HepG2 (cell line): ENCODE measurements around the gene TTLL12. TPM values are rescaled to one million over a fixed set of nuclear protein-coding genes. Genes with fewer than 3 reads are reported as not detected.

Source experiments
- ATAC-seq: fragments of 200-7000 bp; cut with Tn5 transposase; 3 replicates; pipeline ENCODE4 v1.9.1; 2020; ENCODE audit warnings: mild to moderate bottlenecking, moderate library complexity
- BruUV-seq: library from RNA; stranded (reverse); fragments of 400-500 nt; replicated peaks from 2 replicates; lab custom pipeline; 2021; lab: Mats Ljungman, UMichigan
- CTCF ChIA-PET: fragments of 300-600 bp; formaldehyde crosslinking; extraction: SDS; loops from one replicate; lab custom pipeline; 2021; ENCODE audit warnings: low total read pairs, inconsistent platforms, low intra/inter-chr PET ratio; lab: Yijun Ruan, JAX
- POLR2A ChIA-PET: fragments of 350-600 bp; sonication (Branson Sonifier 250); formaldehyde crosslinking; loops from one replicate; lab custom pipeline; 2020; ENCODE audit warnings: antibody characterized with exemption, inconsistent platforms; lab: Yijun Ruan, JAX
- DNase-seq: peaks from one replicate; pipeline ENCODE4 v3.0.0-alpha.2; 2015; ENCODE audit warnings: low spot score
- FAIRE-seq: peaks from 3 replicates; lab custom pipeline; 2011; peaks lifted over from hg19 to GRCh38; lab: Jason Lieb, UNC
- H2AFZ ChIP-seq: one replicate; pipeline ENCODE4 v1.6.1; 2011; ENCODE audit warnings: low read length, inconsistent platforms
- H3K27ac ChIP-seq: fragments of 300-600 bp; 3 replicates; pipeline ENCODE4 v1.8.0; 2011; ENCODE audit warnings: mixed run types, mild to moderate bottlenecking, mixed read lengths, low read length, inconsistent platforms; ENCODE audit not compliant: insufficient read depth; ENCODE audit errors: extremely low read length
- H3K27me3 ChIP-seq, 2 experiments: fragments of 200-600 bp in 1 of 2; 2 replicates in 1 of 2; 3 replicates in 1 of 2; pipeline versions ENCODE4 v1.6.0 to v1.8.0; 2011; ENCODE audit warnings: low read length in 2 of 2, mild to moderate bottlenecking in 2 of 2, moderate library complexity in 2 of 2, inconsistent platforms in 1 of 2; ENCODE audit not compliant: insufficient read depth in 2 of 2, control insufficient read depth in 1 of 2
- H3K36me3 ChIP-seq, 2 experiments: fragments of 200-600 bp in 1 of 2; replicated peaks in 1 of 2; 2 replicates in 1 of 2; 3 replicates in 1 of 2; pipeline versions ENCODE4 v1.5.1 to v1.8.0; 2011; ENCODE audit warnings: low read length in 2 of 2, inconsistent platforms in 1 of 2; ENCODE audit not compliant: insufficient read depth in 2 of 2, control insufficient read depth in 1 of 2
- H3K4me1 ChIP-seq: 2 replicates; pipeline ENCODE4 v1.5.1; 2012; ENCODE audit warnings: low read length, inconsistent platforms; ENCODE audit not compliant: insufficient read depth
- H3K4me2 ChIP-seq: 2 replicates; pipeline ENCODE4 v1.6.0; 2011; ENCODE audit warnings: low read depth, low read length, inconsistent platforms
- H3K4me3 ChIP-seq, 3 experiments: fragments of 200-600 bp in 1 of 3; sonication (generic), shearing (Covaris generic) in 1 of 3; replicated peaks in 1 of 3; 2 replicates each; pipeline ENCODE4 v1.5.1; 2011 to 2016; ENCODE audit warnings: low read length in 3 of 3, inconsistent platforms in 2 of 3, low read depth in 2 of 3, mild to moderate bottlenecking in 2 of 3, control low read depth in 1 of 3, mixed read lengths in 1 of 3; ENCODE audit not compliant: insufficient read depth in 1 of 3
- H3K79me2 ChIP-seq: one replicate; pipeline ENCODE4 v1.6.1; 2011; ENCODE audit warnings: low read length, inconsistent platforms; ENCODE audit not compliant: insufficient read depth
- H3K9ac ChIP-seq: 2 replicates; pipeline ENCODE4 v1.6.0; 2011; ENCODE audit warnings: mild to moderate bottlenecking, low read depth, low read length, inconsistent platforms; ENCODE audit not compliant: insufficient read depth
- H3K9me3 ChIP-seq: 2 replicates; pipeline ENCODE4 v1.5.1; 2012; ENCODE audit warnings: mild to moderate bottlenecking, low read length
- H4K20me1 ChIP-seq: 2 replicates; pipeline ENCODE4 v1.6.0; 2011; ENCODE audit warnings: inconsistent platforms, mild to moderate bottlenecking, low read length, moderate library complexity; ENCODE audit not compliant: insufficient read depth
- ELF3 ChIP-seq: IDR thresholded peaks from 2 replicates; pipeline ENCODE4 v1.6.1; 2016; ENCODE audit warnings: missing genetic modification reagents, missing compliant biosample characterization
- ZKSCAN1 ChIP-seq: fragments of 150-350 bp; IDR thresholded peaks from 2 replicates; pipeline ENCODE4 v1.6.1; 2014; ENCODE audit warnings: low read length
- ZNF251 ChIP-seq: sonication (generic); formaldehyde crosslinking; IDR thresholded peaks from 2 replicates; pipeline ENCODE4 v1.9.0; 2021; ENCODE audit warnings: mild to moderate bottlenecking, missing genetic modification reagents
- ZNF3 ChIP-seq: IDR thresholded peaks from 2 replicates; pipeline ENCODE4 v1.7.0; 2017; ENCODE audit warnings: inconsistent platforms
- ZNF343 ChIP-seq: sonication (generic); formaldehyde crosslinking; IDR thresholded peaks from 2 replicates; pipeline ENCODE4 v1.4.0; 2020; ENCODE audit warnings: mild to moderate bottlenecking, missing genetic modification reagents
- ZNF484 ChIP-seq: sonication (generic); formaldehyde crosslinking; IDR thresholded peaks from 2 replicates; pipeline ENCODE4 v1.5.1; 2020; ENCODE audit warnings: mild to moderate bottlenecking, low read depth, missing genetic modification reagents, borderline replicate concordance
- WGBS: methylation state at CpG from one replicate; pipeline ENCODE4 v1.1.6; 2017; ENCODE audit warnings: low lambda C conversion rate; 5-methylcytosine and 5-hydroxymethylcytosine counted together
- in situ Hi-C: cut with HindIII; loops from 2 replicates; pipeline ENCODE4 v1.10.0; 2017; ENCODE audit warnings: low pct_unique_long_range_greater_than_20kb; ENCODE audit not compliant: extremely low pct_ligation_motif_present
- intact Hi-C: fragments of 100-400 bp; cut with micrococcal nuclease; formaldehyde crosslinking; loops from one replicate; pipeline ENCODE4 v1.10.0; 2022; ENCODE audit not compliant: unreplicated experiment
- polyA plus RNA-seq, 8 experiments: library from polyadenylated mRNA; depleted of rRNA in 3 of 8; stranded (reverse) in 7 of 8; unstranded in 1 of 8; fragments of >200 nt; fragmentation: Illumina TruSeq in 4 of 8; extraction: Trizol in 4 of 8; gene quantifications; 2 replicates each; pipeline versions ENCODE4 v1.2.1 to v1.2.3, GENCODE V29; 2011 to 2016; ENCODE audit warnings: low read depth in 4 of 8, missing spikeins in 1 of 8, mixed read lengths in 1 of 8; ENCODE audit not compliant: insufficient read depth in 1 of 8
- total RNA-seq, 5 experiments: library from RNA; depleted of rRNA; stranded (reverse); fragments of >200 nt; fragmentation: Illumina TruSeq; extraction: Trizol; gene quantifications; 2 replicates each; pipeline ENCODE4 v1.2.3, GENCODE V29; 2016; ENCODE audit warnings: low read depth in 1 of 5
- TF ChIP-seq, protein P1 (sequence below): sonication (generic); formaldehyde crosslinking; IDR thresholded peaks from 2 replicates; pipeline ENCODE4 v1.4.0; 2020; ENCODE audit warnings: missing genetic modification reagents, borderline replicate concordance
- TF ChIP-seq, protein P2 (sequence below): sonication (generic); formaldehyde crosslinking; IDR thresholded peaks from 2 replicates; pipeline ENCODE4 v1.4.0; 2020; ENCODE audit warnings: mild to moderate bottlenecking, missing genetic modification reagents, borderline replicate concordance

TTLL12 gene
- total and polyA plus RNA-seq, 2 of the 13 experiments (the other 11 are each of a cell fraction or from before 2014, with no cell fraction given), result 11.9 to 38.1 TPM

GRCh38 chr22:43118953-43119458 lies 67.9 kb downstream of the TTLL12 start:
- H3K4me2 ChIP-seq, result peak overlapping the region; percentile 61; the same call in 1 of the 2 replicates
- in situ Hi-C loops, result no loop called here
- H3K4me1 ChIP-seq, result peaks cover 28% of the 10 kb centered on the region
- H3K27ac ChIP-seq, result no peak overlapping the region
- ATAC-seq, result no peak
- ChIA-PET CTCF (no interaction called here), POLR2A (interaction anchor here (1.3 kb wide), 1 partner anchor 15 kb away, joined by 4 read pairs; no protein-coding TSS in a partner anchor)
- no peaks in the 10 kb centered on the region for H4K20me1 ChIP-seq
- no TSS peak for BruUV-seq
- H3K4me3 ChIP-seq, result no peak overlapping the region
- H3K27me3 ChIP-seq, result no peaks in the 10 kb centered on the region; a peak in 1 of 5 replicates
- H3K9ac ChIP-seq, result no peak overlapping the region
- H2AFZ ChIP-seq, result no peak overlapping the region
- peak; percentile 56; the same call in 1 of the 2 replicates for TF ChIP-seq ZNF3 (CRISPR knock-in tag)
- TF ChIP-seq, protein P1, sequence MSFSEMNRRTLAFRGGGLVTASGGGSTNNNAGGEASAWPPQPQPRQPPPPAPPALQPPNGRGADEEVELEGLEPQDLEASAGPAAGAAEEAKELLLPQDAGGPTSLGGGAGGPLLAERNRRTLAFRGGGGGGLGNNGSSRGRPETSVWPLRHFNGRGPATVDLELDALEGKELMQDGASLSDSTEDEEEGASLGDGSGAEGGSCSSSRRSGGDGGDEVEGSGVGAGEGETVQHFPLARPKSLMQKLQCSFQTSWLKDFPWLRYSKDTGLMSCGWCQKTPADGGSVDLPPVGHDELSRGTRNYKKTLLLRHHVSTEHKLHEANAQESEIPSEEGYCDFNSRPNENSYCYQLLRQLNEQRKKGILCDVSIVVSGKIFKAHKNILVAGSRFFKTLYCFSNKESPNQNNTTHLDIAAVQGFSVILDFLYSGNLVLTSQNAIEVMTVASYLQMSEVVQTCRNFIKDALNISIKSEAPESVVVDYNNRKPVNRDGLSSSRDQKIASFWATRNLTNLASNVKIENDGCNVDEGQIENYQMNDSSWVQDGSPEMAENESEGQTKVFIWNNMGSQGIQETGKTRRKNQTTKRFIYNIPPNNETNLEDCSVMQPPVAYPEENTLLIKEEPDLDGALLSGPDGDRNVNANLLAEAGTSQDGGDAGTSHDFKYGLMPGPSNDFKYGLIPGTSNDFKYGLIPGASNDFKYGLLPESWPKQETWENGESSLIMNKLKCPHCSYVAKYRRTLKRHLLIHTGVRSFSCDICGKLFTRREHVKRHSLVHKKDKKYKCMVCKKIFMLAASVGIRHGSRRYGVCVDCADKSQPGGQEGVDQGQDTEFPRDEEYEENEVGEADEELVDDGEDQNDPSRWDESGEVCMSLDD (CRISPR knock-in tag), result no peak
- TF ChIP-seq, all 625 proteins: peak for 1
- intact Hi-C loops, result no loop called here
- Histone ChIP-seq H3K79me2 (no peaks in the 10 kb centered on the region), H3K9me3 (no peaks in the 10 kb centered on the region), H3K36me3 (no peaks in the 10 kb centered on the region)
- no peak for DNase-seq
- WGBS, result 54% methylated on average over 5 of the region's 7 CpGs
- no peak for FAIRE-seq

DNA sequence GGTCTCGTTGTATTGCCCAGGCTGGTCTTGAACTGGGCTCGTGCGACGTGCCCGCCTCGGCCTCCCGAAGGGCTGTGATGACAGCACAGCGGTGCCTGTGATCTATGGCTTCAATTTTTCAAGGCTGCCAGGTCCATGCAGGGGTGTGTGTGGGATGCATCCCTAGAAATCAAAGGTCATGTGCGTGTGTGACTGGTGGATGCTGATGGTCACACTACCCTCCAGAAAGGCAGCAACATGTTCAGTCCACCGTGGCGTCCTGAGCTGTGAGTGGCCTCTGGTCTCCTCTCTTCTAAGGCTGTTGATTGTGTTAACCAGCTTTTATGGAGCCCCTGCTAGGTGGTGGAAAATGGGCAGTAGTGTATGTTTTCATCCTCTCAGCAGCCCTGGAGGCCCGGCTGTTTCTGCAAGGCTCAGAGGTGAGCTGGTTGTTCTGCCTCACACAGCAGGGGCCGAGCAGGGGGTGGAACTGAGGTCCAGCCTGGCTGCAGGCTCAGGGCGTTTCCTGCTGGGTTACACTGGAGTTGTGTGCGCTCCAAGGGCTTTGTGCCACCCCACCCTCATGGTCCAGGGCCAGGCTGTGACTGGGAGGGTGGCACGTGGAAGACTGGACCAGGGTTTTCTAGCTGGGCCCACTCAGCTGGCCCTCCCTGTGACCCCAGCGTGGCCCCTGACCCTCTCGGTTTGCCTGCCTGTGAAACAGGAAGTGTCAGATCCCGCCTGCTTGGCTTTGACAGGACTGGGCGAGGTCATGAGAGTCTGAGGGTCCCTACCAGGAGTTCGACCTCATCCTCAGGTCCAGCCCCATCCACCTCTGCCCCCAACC lies 68.7 kb downstream of the TTLL12 start:
- CTCF ChIA-PET, result no interaction called here
- Histone ChIP-seq H3K36me3 (no peaks in the 10 kb centered on the region), H3K4me2 (peak overlapping the region; percentile 61), H3K27me3 (no peaks in the 10 kb centered on the region; a peak in 2 of 5 replicates), H2AFZ (no peak overlapping the region), H3K27ac (no peak overlapping the region), H3K4me3 (peak overlapping the region in 1 of 3 experiments; percentile 49; a peak in 1 of 6 replicates), H3K9me3 (no peaks in the 10 kb centered on the region), H3K9ac (no peak overlapping the region), H3K4me1 (peaks cover 36% of the 10 kb centered on the region), H3K79me2 (no peaks in the 10 kb centered on the region), H4K20me1 (no peaks in the 10 kb centered on the region)
- WGBS, result 30% methylated on average over 13 of the region's 21 CpGs
- BruUV-seq, result no TSS peak
- intact Hi-C loops, result no loop called here
- FAIRE-seq (no peak), ATAC-seq (peak; percentile 64), DNase-seq (peak; percentile 25)
- POLR2A ChIA-PET, result interaction anchor here (1.3 kb wide), 1 partner anchor 14 kb away, joined by 4 read pairs; no protein-coding TSS in a partner anchor
- in situ Hi-C loops, result no loop called here
- no peak for TF ChIP-seq ZKSCAN1
- TF ChIP-seq, protein P2, sequence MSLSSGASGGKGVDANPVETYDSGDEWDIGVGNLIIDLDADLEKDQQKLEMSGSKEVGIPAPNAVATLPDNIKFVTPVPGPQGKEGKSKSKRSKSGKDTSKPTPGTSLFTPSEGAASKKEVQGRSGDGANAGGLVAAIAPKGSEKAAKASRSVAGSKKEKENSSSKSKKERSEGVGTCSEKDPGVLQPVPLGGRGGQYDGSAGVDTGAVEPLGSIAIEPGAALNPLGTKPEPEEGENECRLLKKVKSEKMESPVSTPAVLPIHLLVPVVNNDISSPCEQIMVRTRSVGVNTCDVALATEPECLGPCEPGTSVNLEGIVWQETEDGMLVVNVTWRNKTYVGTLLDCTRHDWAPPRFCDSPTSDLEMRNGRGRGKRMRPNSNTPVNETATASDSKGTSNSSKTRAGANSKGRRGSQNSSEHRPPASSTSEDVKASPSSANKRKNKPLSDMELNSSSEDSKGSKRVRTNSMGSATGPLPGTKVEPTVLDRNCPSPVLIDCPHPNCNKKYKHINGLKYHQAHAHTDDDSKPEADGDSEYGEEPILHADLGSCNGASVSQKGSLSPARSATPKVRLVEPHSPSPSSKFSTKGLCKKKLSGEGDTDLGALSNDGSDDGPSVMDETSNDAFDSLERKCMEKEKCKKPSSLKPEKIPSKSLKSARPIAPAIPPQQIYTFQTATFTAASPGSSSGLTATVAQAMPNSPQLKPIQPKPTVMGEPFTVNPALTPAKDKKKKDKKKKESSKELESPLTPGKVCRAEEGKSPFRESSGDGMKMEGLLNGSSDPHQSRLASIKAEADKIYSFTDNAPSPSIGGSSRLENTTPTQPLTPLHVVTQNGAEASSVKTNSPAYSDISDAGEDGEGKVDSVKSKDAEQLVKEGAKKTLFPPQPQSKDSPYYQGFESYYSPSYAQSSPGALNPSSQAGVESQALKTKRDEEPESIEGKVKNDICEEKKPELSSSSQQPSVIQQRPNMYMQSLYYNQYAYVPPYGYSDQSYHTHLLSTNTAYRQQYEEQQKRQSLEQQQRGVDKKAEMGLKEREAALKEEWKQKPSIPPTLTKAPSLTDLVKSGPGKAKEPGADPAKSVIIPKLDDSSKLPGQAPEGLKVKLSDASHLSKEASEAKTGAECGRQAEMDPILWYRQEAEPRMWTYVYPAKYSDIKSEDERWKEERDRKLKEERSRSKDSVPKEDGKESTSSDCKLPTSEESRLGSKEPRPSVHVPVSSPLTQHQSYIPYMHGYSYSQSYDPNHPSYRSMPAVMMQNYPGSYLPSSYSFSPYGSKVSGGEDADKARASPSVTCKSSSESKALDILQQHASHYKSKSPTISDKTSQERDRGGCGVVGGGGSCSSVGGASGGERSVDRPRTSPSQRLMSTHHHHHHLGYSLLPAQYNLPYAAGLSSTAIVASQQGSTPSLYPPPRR (CRISPR knock-in tag), result 0 out of 2 replicates have a peak, but pooled peaks have one; percentile 29
- no peak for TF ChIP-seq ZNF484
- no peak for TF ChIP-seq ELF3 (CRISPR knock-in tag)
- no peak for TF ChIP-seq ZNF251 (CRISPR knock-in tag)
- 0 out of 2 replicates have a peak, but pooled peaks have one; percentile 46 for TF ChIP-seq ZNF343 (CRISPR knock-in tag)
